SJCRH30 (cell line): ENCODE results near the gene HIPK2. TPM values are rescaled to one million over a fixed set of nuclear protein-coding genes. Genes with fewer than 3 reads are reported as not detected.
A peak's percentile ranks its signal among the peaks of the same experiment; 100 is the strongest.
"Not testable (repeated sequence)": the region's sequence is repeated elsewhere in the genome, so short reads cannot be mapped to it uniquely, and the experiment has no call there.

ENCODE experiments used
- DNase-seq, 2 experiments: peaks; one replicate each; pipeline ENCODE4 v3.0.0-alpha.2; 2015 to 2020
- H3K27ac ChIP-seq: fragments of 250-450 bp; sonication (Bioruptor Pico); 2 replicates; pipeline ENCODE4 v1.5.1; 2020; ENCODE audit warnings: mild to moderate bottlenecking, moderate library complexity
- H3K27me3 ChIP-seq: fragments of 250-450 bp; sonication (Bioruptor Pico); 2 replicates; pipeline ENCODE4 v1.5.1; 2020; ENCODE audit warnings: mild to moderate bottlenecking, moderate library complexity
- H3K36me3 ChIP-seq: fragments of 250-450 bp; sonication (Bioruptor Pico); 2 replicates; pipeline ENCODE4 v1.5.1; 2020; ENCODE audit warnings: mild to moderate bottlenecking, moderate library complexity
- H3K4me1 ChIP-seq: fragments of 250-450 bp; sonication (Bioruptor Pico); 2 replicates; pipeline ENCODE4 v1.5.1; 2020; ENCODE audit warnings: mild to moderate bottlenecking, moderate library complexity
- H3K4me3 ChIP-seq: fragments of 250-450 bp; sonication (Bioruptor Pico); 2 replicates; pipeline ENCODE4 v1.5.1; 2020; ENCODE audit warnings: mild to moderate bottlenecking, moderate library complexity
- H3K9me3 ChIP-seq: fragments of 250-450 bp; sonication (Bioruptor Pico); replicated peaks from 2 replicates; pipeline ENCODE4 v1.5.1; 2020; ENCODE audit warnings: mild to moderate bottlenecking, moderate library complexity
- total RNA-seq: library from RNA; depleted of rRNA; stranded (reverse); fragments of >200 nt; shearing (Covaris generic); gene quantifications from 2 replicates; pipeline ENCODE4 v1.2.3, GENCODE V29; 2014

Gene HIPK2
- total RNA-seq, 1 experiment from 2014 or later = 17.2 TPM

DNA sequence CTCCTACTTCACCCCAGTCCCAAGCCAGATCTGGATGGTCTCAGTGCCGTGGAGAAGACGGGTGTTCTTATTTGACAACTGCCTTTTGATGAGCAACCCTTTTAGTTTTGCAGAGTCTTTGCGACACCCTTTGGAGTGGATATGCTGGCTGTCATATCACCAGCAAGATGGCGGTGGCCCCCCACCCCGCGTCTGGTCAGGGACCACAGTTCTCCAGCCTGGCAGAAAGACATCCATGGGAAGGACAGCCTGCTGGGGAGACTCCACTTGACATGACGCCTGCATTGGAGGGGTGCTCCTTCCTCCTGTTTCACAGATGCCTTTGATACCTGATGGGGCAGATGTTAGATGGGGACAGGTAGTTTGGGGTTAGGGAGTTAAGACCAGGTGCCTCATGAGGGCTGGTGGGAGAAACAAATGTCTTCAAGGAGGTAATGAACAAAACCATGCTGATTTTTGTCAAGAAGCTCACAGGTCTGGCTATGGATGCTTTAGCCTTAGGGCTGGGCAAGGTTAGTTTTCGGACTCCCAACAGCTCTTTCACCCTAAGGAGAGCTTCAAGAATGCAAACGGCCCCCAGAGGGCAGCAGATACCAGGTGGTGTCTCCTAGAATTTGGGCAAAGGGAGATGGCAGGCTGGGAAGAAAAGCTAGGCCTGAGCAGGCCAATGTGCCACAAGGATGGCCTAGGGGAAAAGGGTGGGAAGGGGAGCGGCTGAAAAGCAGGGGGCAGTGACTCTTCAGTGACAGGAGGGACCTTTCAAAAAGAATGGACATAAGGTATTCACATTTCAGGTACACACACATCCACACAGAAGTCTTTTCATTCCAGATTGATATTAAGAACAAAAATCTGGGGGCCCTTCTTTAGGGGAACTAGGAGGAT is 159.1 kb downstream of the HIPK2 start:
- Histone ChIP-seq H3K36me3 (no peaks in the 10 kb centered on the region), H3K9me3 (no peaks in the 10 kb centered on the region), H3K4me3 (no peak overlapping the region), H3K4me1 (no peaks in the 10 kb centered on the region), H3K27me3 (no peaks in the 10 kb centered on the region), H3K27ac (no peak overlapping the region)
- DNase-seq = peak; percentile 15 to 63

- Histone ChIP-seq H3K9me3 (no peaks in the 10 kb centered on the region), H3K36me3 (peaks cover 1% of the 10 kb centered on the region; the same call in 1 of the 2 replicates), H3K4me3 (no peak overlapping the region), H3K4me1 (no peaks in the 10 kb centered on the region), H3K27me3 (no peaks in the 10 kb centered on the region), H3K27ac (no peak overlapping the region)
- DNase-seq = no peak
Measured at GRCh38 chr7:139617074-139617473, 160.7 kb downstream of the HIPK2 start.

DNA sequence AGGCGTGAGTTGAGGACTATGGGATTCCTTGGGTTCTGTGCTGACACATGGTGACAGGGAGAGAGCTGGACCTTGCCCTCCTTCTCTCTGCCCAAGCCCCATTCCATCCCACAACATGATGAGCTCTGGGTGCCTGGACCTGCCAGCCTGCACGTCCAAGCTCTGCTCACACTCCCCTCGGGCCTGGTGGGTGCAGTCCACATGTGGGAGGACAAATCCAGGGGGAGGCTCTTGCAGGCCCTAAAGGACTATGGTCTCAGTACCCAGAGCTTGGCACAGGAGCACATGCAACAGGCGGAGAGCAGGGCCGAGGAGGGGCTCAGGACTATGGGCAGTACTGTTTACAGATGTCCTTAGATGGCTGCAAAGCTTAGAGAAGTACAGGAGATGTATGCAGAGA is 162.9 kb downstream of the HIPK2 start:
- Histone ChIP-seq H3K4me3 (no peak overlapping the region), H3K27ac (no peak overlapping the region), H3K27me3 (no peaks in the 10 kb centered on the region), H3K36me3 (peaks cover 11% of the 10 kb centered on the region), H3K4me1 (no peaks in the 10 kb centered on the region), H3K9me3 (no peaks in the 10 kb centered on the region)
- DNase-seq = no peak

GRCh38 chr7:139613971-139614411 is 163.8 kb downstream of the HIPK2 start:
- no peak overlapping the region for H3K4me3 ChIP-seq
- H3K27me3 ChIP-seq = no peaks in the 10 kb centered on the region
- H3K4me1 ChIP-seq = no peaks in the 10 kb centered on the region
- DNase-seq = no peak
- H3K9me3 ChIP-seq = no peaks in the 10 kb centered on the region
- no peak overlapping the region for H3K27ac ChIP-seq
- peaks cover 11% of the 10 kb centered on the region for H3K36me3 ChIP-seq

- H3K4me1 ChIP-seq, H3K27me3 ChIP-seq, H3K4me3 ChIP-seq, H3K27ac ChIP-seq, H3K9me3 ChIP-seq, DNase-seq: not testable (repeated sequence)
- H3K36me3 ChIP-seq = peaks cover 22% of the 10 kb centered on the region
Measured at GRCh38 chr7:139611556-139611955, 166.2 kb downstream of the HIPK2 start.

- Histone ChIP-seq H3K36me3 (peaks cover 22% of the 10 kb centered on the region), H3K4me3 (no peak overlapping the region), H3K9me3 (no peaks in the 10 kb centered on the region), H3K4me1 (no peaks in the 10 kb centered on the region), H3K27me3 (no peaks in the 10 kb centered on the region), H3K27ac (no peak overlapping the region)
- DNase-seq = no peak
Measured at GRCh38 chr7:139610595-139610994, 167.2 kb downstream of the HIPK2 start.

DNA sequence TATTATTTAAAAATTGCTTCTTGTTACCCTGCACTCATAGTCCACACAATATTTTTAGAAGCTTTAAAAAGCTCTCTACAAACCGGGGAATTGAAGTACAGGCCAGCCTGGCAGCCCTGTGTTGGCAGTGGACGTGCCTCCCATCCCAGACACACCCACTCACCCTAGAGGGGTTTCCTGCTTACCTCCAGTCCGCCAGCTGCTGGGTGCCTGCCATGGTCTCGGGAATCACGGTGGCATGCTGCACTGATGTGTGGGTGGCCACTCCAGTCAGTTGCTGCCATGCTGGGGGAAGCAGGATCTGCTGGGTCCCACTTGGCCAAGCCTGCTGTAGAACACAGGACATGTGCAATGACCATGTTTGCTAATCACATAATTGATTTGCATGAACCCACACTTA is 173.9 kb downstream of the HIPK2 start:
- H3K36me3 ChIP-seq = peaks cover 25% of the 10 kb centered on the region
- H3K9me3 ChIP-seq = no peaks in the 10 kb centered on the region
- H3K4me3 ChIP-seq = no peak overlapping the region
- H3K4me1 ChIP-seq = no peaks in the 10 kb centered on the region
- H3K27ac ChIP-seq = no peak overlapping the region
- H3K27me3 ChIP-seq = no peaks in the 10 kb centered on the region
- DNase-seq = no peak

DNA sequence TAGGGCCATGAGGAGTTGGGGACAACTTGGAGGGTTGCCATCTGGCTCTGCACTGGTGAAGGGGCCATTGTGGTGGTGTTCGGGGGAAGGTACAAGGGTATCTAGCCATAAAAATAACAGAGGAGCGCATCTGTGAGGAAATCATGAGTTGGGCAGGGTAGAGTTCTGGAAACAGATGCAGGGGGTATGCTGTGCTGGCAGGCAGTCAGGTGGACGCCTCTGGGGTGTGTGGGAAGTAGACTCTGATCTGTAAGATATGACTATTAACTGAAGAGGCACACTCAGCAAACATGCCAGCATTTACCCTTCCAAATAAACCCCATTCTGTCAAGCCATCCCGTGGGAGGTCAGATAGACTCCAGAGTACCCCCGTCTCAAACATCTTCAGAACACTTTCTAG is 174.5 kb downstream of the HIPK2 start:
- DNase-seq = no peak
- Histone ChIP-seq H3K36me3 (peaks cover 31% of the 10 kb centered on the region), H3K9me3 (no peaks in the 10 kb centered on the region), H3K4me1 (no peaks in the 10 kb centered on the region), H3K27me3 (no peaks in the 10 kb centered on the region), H3K4me3 (no peak overlapping the region), H3K27ac (no peak overlapping the region)

GRCh38 chr7:139602143-139602722 is 175.6 kb downstream of the HIPK2 start:
- Histone ChIP-seq H3K4me3 (no peak overlapping the region), H3K4me1 (no peaks in the 10 kb centered on the region), H3K27ac (no peak overlapping the region), H3K9me3 (no peaks in the 10 kb centered on the region), H3K36me3 (peaks cover 32% of the 10 kb centered on the region), H3K27me3 (no peaks in the 10 kb centered on the region)
- DNase-seq = peak in 1 of 2 experiments; percentile 52

- Histone ChIP-seq H3K36me3 (peaks cover 25% of the 10 kb centered on the region), H3K9me3 (no peaks in the 10 kb centered on the region), H3K4me3 (no peak overlapping the region), H3K27ac (no peak overlapping the region), H3K4me1 (no peaks in the 10 kb centered on the region), H3K27me3 (no peaks in the 10 kb centered on the region)
- no peak for DNase-seq
Measured at GRCh38 chr7:139601176-139601575, 176.6 kb downstream of the HIPK2 start.

DNA sequence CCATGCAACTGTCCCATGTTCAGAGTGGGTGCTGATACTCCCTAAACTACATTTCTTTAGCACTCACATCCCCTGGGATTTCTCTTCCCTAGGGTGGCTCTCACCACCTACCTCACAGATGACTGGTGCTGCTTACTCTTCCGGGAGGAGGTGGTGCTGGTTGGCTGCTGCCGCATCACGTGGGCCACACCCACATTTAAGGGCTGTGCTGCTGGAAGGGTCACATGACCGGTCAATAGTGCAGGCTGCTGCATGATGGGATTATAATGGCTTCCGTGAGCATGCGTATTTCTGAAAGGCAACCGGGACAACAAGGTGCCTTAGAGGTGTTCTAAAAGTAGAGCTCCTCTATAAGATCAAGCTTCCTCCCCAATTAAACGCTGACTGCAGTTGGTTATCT is 177.5 kb downstream of the HIPK2 start:
- Histone ChIP-seq H3K36me3 (peaks cover 25% of the 10 kb centered on the region), H3K4me3 (no peak overlapping the region), H3K27ac (no peak overlapping the region), H3K9me3 (no peaks in the 10 kb centered on the region), H3K27me3 (no peaks in the 10 kb centered on the region), H3K4me1 (no peaks in the 10 kb centered on the region)
- no peak for DNase-seq

DNA sequence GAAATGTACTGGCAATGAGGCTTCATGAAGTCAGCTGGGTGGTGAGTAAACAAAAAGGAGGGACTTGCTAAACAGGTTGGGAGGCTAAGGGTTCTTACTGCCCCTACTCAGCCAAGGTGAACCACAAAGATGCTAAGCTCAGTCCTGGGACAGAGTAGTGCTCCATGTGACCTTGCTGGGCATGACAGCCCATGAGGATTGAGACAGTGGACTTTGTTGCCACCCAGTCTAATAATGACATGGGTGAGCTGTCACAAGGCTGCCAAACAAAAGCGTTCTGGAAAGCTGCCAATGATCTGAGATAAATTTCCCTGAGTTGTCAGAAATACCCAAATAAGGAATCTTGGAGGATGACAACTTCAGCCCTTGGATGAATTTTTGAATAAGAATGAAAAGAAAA is 179.2 kb downstream of the HIPK2 start:
- H3K4me3 ChIP-seq = no peak overlapping the region
- DNase-seq = no peak
- no peaks in the 10 kb centered on the region for H3K9me3 ChIP-seq
- no peaks in the 10 kb centered on the region for H3K4me1 ChIP-seq
- H3K36me3 ChIP-seq = peaks cover 29% of the 10 kb centered on the region
- H3K27ac ChIP-seq = no peak overlapping the region
- H3K27me3 ChIP-seq = no peaks in the 10 kb centered on the region

DNA sequence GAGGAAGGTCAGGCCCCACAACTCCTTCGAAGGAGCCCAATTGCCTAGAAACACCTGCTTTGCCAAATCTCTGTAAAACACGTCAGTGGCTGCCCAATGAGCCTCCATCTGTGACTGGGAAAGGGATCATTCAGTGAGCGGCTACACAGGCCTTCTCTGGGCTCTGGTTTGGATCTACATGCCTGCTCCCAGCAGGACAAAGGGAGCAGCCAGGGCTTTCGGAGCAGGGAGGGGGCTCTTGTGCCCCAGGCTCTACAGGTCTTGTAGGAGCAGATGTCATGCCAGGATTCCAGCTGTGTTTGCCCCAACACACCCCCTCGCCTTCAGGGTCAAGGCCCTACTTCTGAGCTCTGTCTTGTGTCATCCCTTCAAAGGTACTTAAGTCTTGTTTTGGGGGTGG is 180.8 kb downstream of the HIPK2 start:
- no peak overlapping the region for H3K27ac ChIP-seq
- DNase-seq = no peak
- no peaks in the 10 kb centered on the region for H3K4me1 ChIP-seq
- peaks cover 28% of the 10 kb centered on the region for H3K36me3 ChIP-seq
- H3K4me3 ChIP-seq = no peak overlapping the region
- H3K27me3 ChIP-seq = no peaks in the 10 kb centered on the region
- H3K9me3 ChIP-seq = no peaks in the 10 kb centered on the region

GRCh38 chr7:139596626-139597025 is 181.2 kb downstream of the HIPK2 start:
- Histone ChIP-seq H3K27me3 (no peaks in the 10 kb centered on the region), H3K4me3 (no peak overlapping the region), H3K36me3 (peaks cover 28% of the 10 kb centered on the region), H3K4me1 (no peaks in the 10 kb centered on the region), H3K27ac (no peak overlapping the region), H3K9me3 (no peaks in the 10 kb centered on the region)
- DNase-seq = no peak

GRCh38 chr7:139595806-139596205 is 182.0 kb downstream of the HIPK2 start:
- Histone ChIP-seq H3K36me3 (peaks cover 28% of the 10 kb centered on the region), H3K4me1 (no peaks in the 10 kb centered on the region), H3K27me3 (no peaks in the 10 kb centered on the region), H3K4me3 (no peak overlapping the region), H3K9me3 (no peaks in the 10 kb centered on the region), H3K27ac (no peak overlapping the region)
- no peak for DNase-seq
